IPS-NIHi7 (cell line): ENCODE results near the gene CYP2W1.
"Not testable (repeated sequence)": the region's sequence is repeated elsewhere in the genome, so short reads cannot be mapped to it uniquely, and the experiment has no call there.

Experiments used
- DNase-seq: peaks from one replicate; pipeline ENCODE4 v3.0.0; 2012; ENCODE audit warnings: mixed read lengths; ENCODE audit errors: extremely low spot score

Gene CYP2W1

GRCh38 chr7:951881-952547 is 31.0 kb upstream of the CYP2W1 start:
- DNase-seq: no peak

DNA sequence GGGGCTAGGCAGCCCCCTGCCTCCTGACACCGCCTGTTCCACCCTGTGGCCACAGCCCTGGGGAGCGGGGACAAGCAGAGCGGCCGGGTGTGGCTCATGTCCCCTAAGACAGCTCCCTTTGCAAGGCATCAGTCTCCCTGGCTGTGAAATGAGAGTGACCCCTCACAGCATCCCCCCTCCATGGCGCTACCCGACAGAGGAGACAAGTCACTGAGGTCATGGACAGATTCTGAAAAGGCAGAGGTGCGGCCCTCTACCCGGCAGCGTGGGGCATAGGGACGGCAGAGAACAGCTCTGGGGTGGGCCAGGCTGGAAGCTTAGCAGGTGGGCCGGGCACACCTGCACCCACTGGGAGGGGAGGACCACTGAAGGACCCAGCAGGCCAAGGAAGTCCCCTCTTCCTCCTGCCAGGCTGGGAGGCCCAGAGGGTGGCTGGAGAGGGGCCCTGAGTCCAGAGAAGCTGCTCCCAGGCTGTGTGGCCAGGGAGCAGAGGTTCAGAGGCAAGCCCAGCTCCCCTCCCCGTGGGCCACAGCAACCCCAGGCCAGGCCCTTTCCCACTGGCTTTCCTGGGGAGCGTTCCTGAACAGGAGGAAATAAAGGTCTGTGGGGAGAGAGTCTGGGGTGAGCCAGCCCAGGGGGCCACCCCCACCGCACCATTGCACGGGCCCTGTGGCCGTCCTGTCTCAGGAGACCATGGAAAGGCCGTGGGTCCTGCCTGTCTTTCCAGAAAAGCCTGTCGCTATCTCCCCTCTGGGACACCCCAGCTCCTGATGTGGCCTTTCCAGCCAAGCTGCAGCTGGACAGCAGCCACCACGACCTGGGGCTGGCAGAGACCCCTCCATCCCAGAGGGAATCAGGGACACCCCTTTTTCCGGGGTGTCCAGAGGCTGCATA is 30.2 kb upstream of the CYP2W1 start:
- DNase-seq: no peak

DNA sequence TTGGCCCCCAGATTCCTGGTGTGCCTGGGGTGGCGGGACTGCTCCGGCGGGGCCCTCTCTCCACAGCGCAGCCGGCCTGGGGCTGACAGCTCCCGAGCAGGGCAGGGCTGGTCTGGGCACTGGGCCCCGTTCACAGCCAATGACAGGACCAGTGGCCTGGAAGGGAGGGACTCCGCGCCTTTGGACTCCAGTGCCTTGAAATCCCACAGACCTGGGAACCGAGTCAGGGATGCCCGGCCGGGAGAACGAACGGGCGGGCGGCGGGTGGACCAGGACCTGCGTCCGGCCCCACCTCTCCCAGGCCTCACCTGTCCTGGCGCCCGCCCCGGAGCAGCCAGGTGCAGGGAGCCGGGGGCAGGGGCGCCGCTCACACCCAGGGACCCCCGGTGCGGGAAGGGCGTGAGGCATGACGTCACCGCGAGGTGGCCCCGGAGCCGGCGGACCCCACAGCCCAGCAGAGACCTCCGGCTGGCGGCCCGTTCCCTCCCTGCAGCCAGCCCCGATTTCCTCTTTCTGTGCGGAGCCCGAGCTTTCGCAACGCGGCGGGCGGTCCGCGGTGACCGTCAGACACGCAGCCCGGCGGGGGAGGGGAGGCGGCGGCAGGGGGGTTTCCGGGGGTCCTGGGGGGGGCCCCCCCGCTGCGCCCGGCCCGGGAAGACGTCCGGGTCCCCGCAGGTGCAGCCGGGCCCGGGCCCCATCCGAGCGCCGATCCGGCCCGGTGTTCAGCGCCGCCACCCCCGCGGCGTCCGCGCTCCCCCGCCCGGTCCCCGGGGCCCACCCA is 29.2 kb upstream of the CYP2W1 start:
- peak; percentile 56 for DNase-seq

DNA sequence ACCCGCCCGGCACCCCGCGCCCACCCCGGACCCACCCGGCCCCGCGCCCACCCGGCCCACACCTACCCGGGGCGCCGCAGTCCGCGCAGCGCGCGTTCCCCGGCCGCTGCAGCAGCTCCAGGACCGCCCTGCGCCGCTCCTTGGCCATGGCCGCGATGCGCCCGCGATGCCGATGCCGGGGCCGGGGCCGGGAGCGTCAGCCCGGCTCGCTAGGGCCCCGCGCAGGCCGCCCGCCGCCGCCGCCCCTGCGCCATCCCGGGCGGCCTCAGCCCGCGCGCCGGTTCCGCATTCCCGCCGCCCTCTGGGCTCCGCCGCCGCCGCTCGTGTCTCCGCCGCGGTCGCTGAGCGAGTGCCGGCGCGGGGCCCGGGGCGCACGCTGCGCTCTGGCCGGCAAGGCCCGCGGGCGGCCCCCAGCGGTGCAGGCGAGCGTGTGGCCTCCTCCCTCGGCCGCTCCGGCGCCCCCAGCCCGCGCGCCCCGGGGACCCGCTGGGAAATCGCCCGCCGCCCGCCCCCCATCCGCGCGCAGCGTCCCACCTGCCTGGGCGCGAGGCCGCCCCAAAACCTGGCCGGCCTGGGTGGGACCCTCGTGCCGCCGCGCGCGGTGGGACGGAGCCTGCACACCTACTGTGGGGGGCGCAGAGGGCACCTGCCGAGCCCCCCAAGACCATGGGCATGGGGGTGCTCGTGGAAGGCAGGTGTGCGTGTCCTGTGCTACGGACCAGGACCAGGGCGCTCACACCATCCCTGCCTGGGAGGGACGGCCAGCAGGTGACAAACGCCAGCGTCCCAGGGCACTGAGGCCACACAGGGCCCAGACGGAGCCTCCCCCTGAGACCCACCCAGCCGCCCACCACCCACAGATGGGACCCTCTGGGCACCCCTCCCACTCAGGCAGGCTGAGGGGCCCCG is 28.4 kb upstream of the CYP2W1 start, which contains the start of gene ADAP1:
ADAP1 (minus strand) TSS at position 351 of the 909 bp plus-strand sequence; CDS start at position 148, 203 bp downstream.
- DNase-seq: peak; percentile 67

GRCh38 chr7:956031-956430 is 26.9 kb upstream of the CYP2W1 start:
- no peak for DNase-seq

- DNase-seq: peak; percentile 55
These were observed 25.4 kb upstream of the CYP2W1 start for GRCh38 chr7:957418-958220.

GRCh38 chr7:958221-959200 is 24.5 kb upstream of the CYP2W1 start:
- DNase-seq: no peak

GRCh38 chr7:959271-959670 is 23.7 kb upstream of the CYP2W1 start:
- DNase-seq: no peak

GRCh38 chr7:959740-960139 is 23.2 kb upstream of the CYP2W1 start:
- DNase-seq: not testable (repeated sequence)

GRCh38 chr7:960269-960871 is 22.6 kb upstream of the CYP2W1 start:
- no peak for DNase-seq

DNA sequence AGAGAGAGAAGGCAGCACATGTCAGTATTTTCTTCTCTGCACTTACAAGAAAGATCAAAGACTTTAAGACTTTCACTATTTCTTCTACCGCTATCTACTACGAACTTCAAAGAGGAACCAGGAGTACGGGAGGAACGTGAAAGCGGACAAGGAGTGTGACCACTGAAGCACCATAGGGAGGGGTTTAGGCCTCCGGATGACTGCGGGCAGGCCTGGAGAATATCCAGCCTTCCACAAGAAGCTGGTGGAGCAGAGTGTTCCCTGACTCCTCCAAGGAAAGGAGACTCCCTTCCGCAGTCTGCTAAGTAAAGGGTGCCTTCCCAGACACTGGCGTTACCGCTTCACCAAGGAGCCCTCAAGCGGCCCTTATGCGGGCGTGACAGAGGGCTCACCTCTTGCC is 22.0 kb upstream of the CYP2W1 start:
- DNase-seq: not testable (repeated sequence)

DNA sequence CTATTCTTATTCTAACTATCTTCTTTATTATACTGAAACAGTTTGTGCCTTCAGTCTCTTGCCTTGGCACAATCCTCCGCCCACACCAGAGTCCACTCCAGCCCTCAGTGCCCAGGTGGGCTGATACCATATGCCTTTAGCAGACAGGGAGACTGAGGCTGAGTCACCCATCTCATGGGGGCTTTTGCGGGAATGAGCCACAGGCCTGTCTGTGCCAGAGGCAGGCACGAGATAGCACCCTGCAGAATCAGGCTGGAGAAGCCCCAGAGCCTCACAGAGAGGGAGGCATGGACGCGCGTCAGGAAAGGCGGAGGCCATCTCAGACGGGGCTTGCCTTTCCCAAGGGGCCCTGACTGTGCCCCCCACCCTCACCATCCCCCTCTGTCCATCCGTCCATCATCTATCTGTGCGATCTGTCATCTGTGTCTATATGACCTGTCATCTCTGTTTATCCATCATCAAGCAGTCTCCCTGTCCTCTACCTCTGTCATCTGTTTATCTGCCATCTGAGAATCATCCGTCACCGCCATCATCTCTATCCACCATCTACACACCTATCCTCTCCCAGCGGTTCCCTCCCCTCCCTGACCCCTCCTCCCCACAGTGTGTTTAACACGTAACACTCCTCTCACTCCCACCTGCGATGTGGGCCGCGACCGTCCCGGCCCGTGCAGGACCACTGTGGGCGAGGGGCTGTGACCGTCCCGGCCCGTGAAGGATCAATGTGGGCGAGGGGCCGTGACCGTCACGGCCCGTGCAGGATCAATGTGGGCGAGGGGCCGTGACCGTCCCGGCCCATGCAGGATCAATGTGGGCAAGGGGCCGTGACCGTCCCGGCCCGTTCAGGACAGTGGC is 21.2 kb upstream of the CYP2W1 start:
- DNase-seq: no peak

- no peak for DNase-seq
These were observed 20.4 kb upstream of the CYP2W1 start for GRCh38 chr7:962401-963081.

GRCh38 chr7:963236-964078 is 19.5 kb upstream of the CYP2W1 start:
- no peak for DNase-seq

DNA sequence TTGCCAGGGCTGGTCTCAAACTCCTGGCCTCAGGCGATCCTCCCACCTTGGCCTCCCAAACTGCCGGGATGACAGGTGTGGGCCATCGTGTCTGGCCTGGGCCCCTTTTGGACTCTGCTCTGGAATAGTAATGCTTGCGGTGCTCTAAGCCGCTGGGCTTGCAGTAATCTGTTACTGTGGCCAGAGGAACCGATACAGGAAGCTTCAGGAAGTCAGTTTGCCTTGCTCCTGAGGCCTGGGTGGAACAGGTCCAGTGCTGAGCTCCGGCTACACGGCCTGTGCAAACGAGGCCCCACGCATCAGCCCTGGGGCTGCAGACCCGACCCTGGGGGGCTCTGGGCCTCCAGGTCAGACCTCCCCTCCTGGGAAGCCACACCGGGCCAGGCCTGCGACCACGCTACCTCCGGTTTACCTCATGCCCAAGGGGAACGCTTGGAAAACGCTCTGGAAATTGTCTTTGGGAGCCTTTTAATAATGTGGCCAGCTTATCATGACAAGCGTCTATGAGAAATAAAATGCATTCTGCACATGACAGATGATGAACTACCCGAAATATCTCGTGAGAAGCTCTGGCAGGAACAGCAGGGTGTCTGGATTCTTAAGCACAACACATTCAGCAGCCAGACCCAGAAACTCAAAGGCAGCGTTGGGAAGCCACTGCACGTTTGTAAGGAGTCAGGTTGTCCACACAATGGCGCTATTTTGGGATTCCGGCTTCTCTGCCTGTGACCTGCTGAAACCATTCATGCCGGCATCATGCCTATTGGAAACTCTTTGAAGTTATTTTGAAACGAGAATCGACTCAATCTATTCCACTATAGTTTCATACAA is 18.4 kb upstream of the CYP2W1 start:
- no peak for DNase-seq
